ENCODE results near the gene MON1A. TPM values are rescaled to one million over a fixed set of nuclear protein-coding genes. Genes with fewer than 3 reads are reported as not detected.
"Not testable (repeated sequence)": the region's sequence is repeated elsewhere in the genome, so short reads cannot be mapped to it uniquely, and the experiment has no call there.

MON1A gene
- total RNA-seq, 1 donor from 2014 or later: 7.1 TPM

GRCh38 chr3:49939858-49940666 lies 10.5 kb upstream of the MON1A start, which contains the start of gene RBM6:
Gene RBM6, plus strand, starts transcription at chr3:49940150. Its CDS starts 22,492 bp downstream, at chr3:49962642.
- Mint-ChIP-seq H3K4me3 (peak within 1 kb of the TSS; percentile 98), H3K27ac (peak within 1 kb of the TSS; percentile 97), H3K27me3 (no peaks in the 10 kb centered on the region), H3K36me3 (ENCODE audit: low read depth) (peaks cover 13% of the 10 kb centered on the region), H3K9me3 (no peaks in the 10 kb centered on the region), H3K4me1 (peaks cover 43% of the 10 kb centered on the region)
- ATAC-seq (ENCODE audit: low read depth): peak; percentile 93
- intact Hi-C loops (cut with micrococcal nuclease): loop anchor here (1.0 to 10.0 kb wide), 7 partner anchors 11 to 525 kb away; partner anchors contain the start of genes IFRD2, MON1A, RBM5 and RHOA
- ChIA-PET CTCF (interaction anchor here (1.2 to 1.7 kb wide), 2 partner anchors 10 to 12 kb away, joined by 4 to 5 read pairs; partner anchors contain the start of gene MON1A), POLR2A (interaction anchor here (0.5 to 2.8 kb wide), 20 partner anchors 9 to 1560 kb away, joined by 3 to 72 read pairs (median 4); partner anchors contain the start of genes DAG1, DCAF1, IMPDH2 and INKA1)
- peak; percentile 89 for DNase-seq
- no peak for TF ChIP-seq CTCF (IDR thresholded peaks at IDR 0.05)

GRCh38 chr3:49937090-49937489 lies 7.5 kb upstream of the MON1A start:
- peaks cover 6% of the 10 kb centered on the region for H3K36me3 Mint-ChIP-seq (ENCODE audit: low read depth)
- ChIA-PET POLR2A (interaction anchor here (0.7 kb wide), 1 partner anchor 817 kb away, joined by 3 read pairs; the partner anchor contains the start of gene USP19), CTCF (interaction anchor here (0.7 kb wide), 1 partner anchor 18 kb away, joined by 3 read pairs; no protein-coding TSS in a partner anchor)
- no peak for DNase-seq
- H3K27ac Mint-ChIP-seq: no peak overlapping the region
- no peak for ATAC-seq (ENCODE audit: low read depth)
- no peak overlapping the region for H3K4me3 Mint-ChIP-seq
- peaks cover 23% of the 10 kb centered on the region for H3K4me1 Mint-ChIP-seq
- no peaks in the 10 kb centered on the region for H3K9me3 Mint-ChIP-seq
- no peak for TF ChIP-seq CTCF (IDR thresholded peaks at IDR 0.05)
- intact Hi-C loops (cut with micrococcal nuclease): no loop called here
- H3K27me3 Mint-ChIP-seq: no peaks in the 10 kb centered on the region

GRCh38 chr3:49932281-49932680 lies 2.7 kb upstream of the MON1A start:
- H3K27ac Mint-ChIP-seq; H3K27me3 Mint-ChIP-seq; H3K9me3 Mint-ChIP-seq; CTCF ChIA-PET; POLR2A ChIA-PET; ATAC-seq (ENCODE audit: low read depth); H3K36me3 Mint-ChIP-seq (ENCODE audit: low read depth); intact Hi-C loops (cut with micrococcal nuclease); H3K4me3 Mint-ChIP-seq; DNase-seq: not testable (repeated sequence)
- peaks cover 16% of the 10 kb centered on the region for H3K4me1 Mint-ChIP-seq

- Mint-ChIP-seq H3K27me3 (no peaks in the 10 kb centered on the region), H3K4me3 (peak overlapping the region; percentile 13), H3K4me1 (peaks cover 16% of the 10 kb centered on the region), H3K27ac (no peak overlapping the region), H3K36me3 (ENCODE audit: low read depth) (no peaks in the 10 kb centered on the region), H3K9me3 (no peaks in the 10 kb centered on the region)
- DNase-seq: no peak
- ChIA-PET POLR2A (interaction anchor here (1.2 to 4.2 kb wide), 3 partner anchors 9 to 16 kb away, joined by 3 to 72 read pairs (median 17); partner anchors contain the start of gene RBM6), CTCF (no interaction called here)
- intact Hi-C loops (cut with micrococcal nuclease): no loop called here
- no peak for ATAC-seq (ENCODE audit: low read depth)
- no peak for TF ChIP-seq CTCF (IDR thresholded peaks at IDR 0.05)
Measured at GRCh38 chr3:49930922-49931321, 1.3 kb upstream of the MON1A start.

GRCh38 chr3:49930168-49930690 lies 618 bp upstream of the MON1A start:
- no peaks in the 10 kb centered on the region for H3K9me3 Mint-ChIP-seq
- peak overlapping the region; percentile 79 for H3K27ac Mint-ChIP-seq
- POLR2A ChIA-PET: interaction anchor here (0.5 to 4.2 kb wide), 11 partner anchors 10 to 434 kb away, joined by 3 to 72 read pairs (median 3); partner anchors contain the start of genes GMPPB, GNAI2, INKA1 and RBM6
- no peak for DNase-seq
- intact Hi-C loops (cut with micrococcal nuclease): no loop called here
- H3K27me3 Mint-ChIP-seq: no peaks in the 10 kb centered on the region
- CTCF ChIA-PET: interaction anchor here (1.0 to 1.5 kb wide), 4 partner anchors 10 to 91 kb away, joined by 3 to 5 read pairs (median 4); partner anchors contain the start of gene RBM6
- ATAC-seq (ENCODE audit: low read depth): no peak
- peak overlapping the region; percentile 86 for H3K4me3 Mint-ChIP-seq
- no peaks in the 10 kb centered on the region for H3K36me3 Mint-ChIP-seq (ENCODE audit: low read depth)
- no peak for TF ChIP-seq CTCF (IDR thresholded peaks at IDR 0.05)
- peaks cover 16% of the 10 kb centered on the region for H3K4me1 Mint-ChIP-seq

All from activated B cell treated with CpG ODN at 0.5 μM for 24 hours (primary cell).